Astrocyte of the spinal cord (primary cell): ENCODE measurements around the gene PANX2.

ENCODE experiments used
- DNase-seq: peaks from one replicate; pipeline ENCODE4 v3.0.0; 2011; ENCODE audit warnings: low read depth, low spot score
- H3K4me3 ChIP-seq: 2 replicates; pipeline ENCODE4 v1.5.1; 2011; ENCODE audit warnings: low read depth, mild to moderate bottlenecking, low read length, moderate library complexity
- CTCF ChIP-seq: IDR thresholded peaks from 2 replicates; pipeline ENCODE4 v1.5.1; 2012; ENCODE audit warnings: low read depth, mild to moderate bottlenecking, low read length, inconsistent platforms
- in situ Hi-C: cut with HindIII; loops from 2 replicates; pipeline ENCODE4 v1.10.0; 2017; ENCODE audit warnings: low sequenced_read_pairs

The PANX2 gene

GRCh38 chr22:50228366-50228765 lies 57.8 kb downstream of the PANX2 start:
- TF ChIP-seq CTCF, result no peak
- DNase-seq, result no peak
- in situ Hi-C loops, result no loop called here
- H3K4me3 ChIP-seq, result no peak overlapping the region

GRCh38 chr22:50229370-50229769 lies 58.8 kb downstream of the PANX2 start:
- TF ChIP-seq CTCF, result no peak
- in situ Hi-C loops, result no loop called here
- no peak for DNase-seq
- no peak overlapping the region for H3K4me3 ChIP-seq
